ENCODE measurements around the gene ITPR1.

DNA sequence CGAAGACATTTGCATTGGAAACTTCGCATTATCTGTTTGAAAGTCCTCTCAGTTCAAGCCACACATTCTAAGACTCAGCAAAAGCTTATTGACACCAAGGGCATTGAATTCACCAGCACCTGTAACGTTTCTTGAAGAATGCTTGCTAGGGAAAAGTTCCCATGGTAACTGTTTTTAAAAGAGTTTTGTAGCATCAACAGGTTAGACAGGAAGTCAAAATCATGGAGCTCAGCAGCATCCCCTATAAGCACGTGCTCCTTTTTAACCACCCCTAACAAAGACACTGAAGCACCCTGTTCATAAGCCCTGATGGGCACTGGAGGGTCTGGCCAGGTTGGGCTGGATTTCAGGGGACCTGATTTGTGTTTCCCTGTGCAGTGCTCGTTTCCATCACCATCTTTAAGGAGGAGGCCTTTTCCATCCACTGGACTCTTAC is 256.4 kb downstream of the ITPR1 start:
- TF ChIP-seq, protein P1, sequence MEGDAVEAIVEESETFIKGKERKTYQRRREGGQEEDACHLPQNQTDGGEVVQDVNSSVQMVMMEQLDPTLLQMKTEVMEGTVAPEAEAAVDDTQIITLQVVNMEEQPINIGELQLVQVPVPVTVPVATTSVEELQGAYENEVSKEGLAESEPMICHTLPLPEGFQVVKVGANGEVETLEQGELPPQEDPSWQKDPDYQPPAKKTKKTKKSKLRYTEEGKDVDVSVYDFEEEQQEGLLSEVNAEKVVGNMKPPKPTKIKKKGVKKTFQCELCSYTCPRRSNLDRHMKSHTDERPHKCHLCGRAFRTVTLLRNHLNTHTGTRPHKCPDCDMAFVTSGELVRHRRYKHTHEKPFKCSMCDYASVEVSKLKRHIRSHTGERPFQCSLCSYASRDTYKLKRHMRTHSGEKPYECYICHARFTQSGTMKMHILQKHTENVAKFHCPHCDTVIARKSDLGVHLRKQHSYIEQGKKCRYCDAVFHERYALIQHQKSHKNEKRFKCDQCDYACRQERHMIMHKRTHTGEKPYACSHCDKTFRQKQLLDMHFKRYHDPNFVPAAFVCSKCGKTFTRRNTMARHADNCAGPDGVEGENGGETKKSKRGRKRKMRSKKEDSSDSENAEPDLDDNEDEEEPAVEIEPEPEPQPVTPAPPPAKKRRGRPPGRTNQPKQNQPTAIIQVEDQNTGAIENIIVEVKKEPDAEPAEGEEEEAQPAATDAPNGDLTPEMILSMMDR (IDR thresholded peaks at IDR 0.05; ENCODE audit: low read length), result no peak
- TF ChIP-seq EZH2 (IDR thresholded peaks at IDR 0.05; ENCODE audit: borderline replicate concordance, low read length), result no peak
